Mesodermal cell (in vitro differentiated cells): ENCODE measurements around the gene PLXNA4.

Experiments
- H3K27ac ChIP-seq: 2 replicates; pipeline ENCODE4 v1.7.0; 2013; ENCODE audit warnings: mild to moderate bottlenecking, low read depth, low read length, moderate library complexity; ENCODE audit not compliant: severe bottlenecking
- H3K36me3 ChIP-seq: 2 replicates; pipeline ENCODE4 v1.7.1; 2013; ENCODE audit warnings: mild to moderate bottlenecking, low read length, moderate library complexity; ENCODE audit not compliant: control insufficient read depth, insufficient read depth
- H3K4me1 ChIP-seq: one replicate; pipeline ENCODE4 v1.7.1; 2013; ENCODE audit warnings: mild to moderate bottlenecking, low read length; ENCODE audit not compliant: insufficient read depth, control insufficient read depth, poor library complexity, severe bottlenecking
- H3K4me3 ChIP-seq: 2 replicates; pipeline ENCODE4 v1.7.0; 2013; ENCODE audit warnings: low read length, control low read depth, mild to moderate bottlenecking; ENCODE audit not compliant: insufficient read depth, poor library complexity, severe bottlenecking; ENCODE audit errors: extremely low read depth
- H3K9me3 ChIP-seq: 2 replicates; pipeline ENCODE4 v1.7.1; 2013; ENCODE audit warnings: mild to moderate bottlenecking, low read length, moderate library complexity; ENCODE audit not compliant: control insufficient read depth
- WGBS, 2 experiments: methylation state at CpG; one replicate each; pipeline ENCODE4 v1.1.5; 2013; ENCODE audit warnings: missing lambda C conversion rate in 2 of 2; ENCODE audit not compliant: insufficient coverage in 2 of 2; 5-methylcytosine and 5-hydroxymethylcytosine counted together

PLXNA4 gene

GRCh38 chr7:132501956-132502355 lies 74.3 kb downstream of the PLXNA4 start:
- no peak overlapping the region for H3K4me3 ChIP-seq
- H3K27ac ChIP-seq, result no peak overlapping the region
- WGBS, 2 experiments, result 86 to 91% methylated on average over 6 to 7 of the region's 7 CpGs
- no peaks in the 10 kb centered on the region for H3K9me3 ChIP-seq
- H3K36me3 ChIP-seq, result no peaks in the 10 kb centered on the region
- H3K4me1 ChIP-seq, result no peaks in the 10 kb centered on the region

GRCh38 chr7:132500727-132501440 lies 75.4 kb downstream of the PLXNA4 start:
- 69 to 72% methylated on average over 5 to 8 of the region's 10 CpGs for WGBS, 2 experiments
- Histone ChIP-seq H3K9me3 (no peaks in the 10 kb centered on the region), H3K27ac (no peak overlapping the region), H3K4me3 (no peak overlapping the region), H3K4me1 (no peaks in the 10 kb centered on the region), H3K36me3 (no peaks in the 10 kb centered on the region)

DNA sequence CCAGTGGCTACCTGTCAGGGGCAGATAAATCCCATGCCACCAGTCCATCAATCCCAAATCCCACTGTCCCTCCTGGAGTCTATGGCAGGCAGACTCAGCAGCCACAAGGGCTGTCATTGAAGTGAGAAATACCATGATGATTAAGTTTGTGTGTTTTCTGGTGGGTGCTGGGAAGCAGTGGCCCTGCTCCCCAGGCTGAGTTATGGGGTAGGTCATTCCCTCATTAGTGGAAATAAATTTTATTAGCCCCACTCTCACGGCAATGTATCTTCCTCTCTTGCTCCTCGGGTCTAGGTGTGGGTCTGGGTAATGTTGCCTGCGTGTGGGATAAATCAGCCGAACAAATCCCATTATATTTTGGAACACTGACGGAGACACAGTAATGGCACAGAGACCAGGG lies 76.8 kb downstream of the PLXNA4 start:
- Histone ChIP-seq H3K27ac (no peak overlapping the region), H3K36me3 (no peaks in the 10 kb centered on the region), H3K4me3 (no peak overlapping the region), H3K4me1 (no peaks in the 10 kb centered on the region), H3K9me3 (no peaks in the 10 kb centered on the region)
- WGBS, 2 experiments, result 86 to 100% methylated on average over 3 to 4 of the region's 5 CpGs

GRCh38 chr7:132499065-132499464 lies 77.2 kb downstream of the PLXNA4 start:
- Histone ChIP-seq H3K4me1 (no peaks in the 10 kb centered on the region), H3K36me3 (no peaks in the 10 kb centered on the region)
- WGBS, 2 experiments, result 82 to 90% methylated on average over 2 to 3 of the region's 3 CpGs

DNA sequence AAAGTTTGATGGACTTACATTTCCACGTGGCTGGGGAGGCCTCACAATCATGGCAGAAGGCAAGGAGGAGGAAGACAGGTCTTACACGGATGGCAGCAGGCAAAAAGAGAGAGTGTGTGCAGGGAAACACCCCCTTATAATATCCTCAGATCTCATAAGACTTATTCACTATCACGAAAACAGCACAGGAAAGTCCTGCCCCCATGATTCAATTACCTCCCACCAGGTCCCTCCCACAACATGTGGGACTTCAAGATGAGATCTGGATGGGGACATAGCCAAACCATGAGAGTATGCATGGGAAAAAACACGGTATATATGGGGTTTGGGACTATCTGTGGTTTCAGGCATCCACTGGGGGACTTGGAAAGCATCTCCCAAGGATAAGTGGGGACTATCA lies 78.0 kb downstream of the PLXNA4 start:
- no peaks in the 10 kb centered on the region for H3K36me3 ChIP-seq
- 63 to 83% methylated on average over 2 to 3 of the region's 4 CpGs for whole genome bisulfite sequencing, 2 experiments
- no peaks in the 10 kb centered on the region for H3K9me3 ChIP-seq
- H3K27ac ChIP-seq, result no peak overlapping the region
- no peaks in the 10 kb centered on the region for H3K4me1 ChIP-seq
- H3K4me3 ChIP-seq, result no peak overlapping the region

More at GRCh38 chr7:132499065-132499464, 77.2 kb downstream of the PLXNA4 start:
- no peak overlapping the region for H3K27ac ChIP-seq
- no peak overlapping the region for H3K4me3 ChIP-seq
- no peaks in the 10 kb centered on the region for H3K9me3 ChIP-seq

DNA sequence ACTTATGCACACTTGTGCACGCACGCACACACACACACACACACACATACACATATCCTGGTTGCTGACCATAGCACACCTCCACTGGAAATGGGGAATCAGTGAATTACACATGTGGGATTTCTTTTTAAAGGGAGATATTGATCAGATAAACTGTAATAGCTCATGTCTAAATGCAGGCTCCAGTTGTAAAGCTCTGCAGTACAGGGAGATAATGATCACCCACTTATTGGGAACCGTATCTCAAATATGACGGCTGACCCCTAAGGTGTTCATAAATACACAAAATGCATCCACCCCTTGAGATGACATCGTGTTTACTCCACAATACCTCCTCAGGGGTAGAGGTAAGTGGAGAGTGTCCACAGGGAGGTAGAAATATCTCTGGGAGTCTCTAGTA lies 79.2 kb downstream of the PLXNA4 start:
- Histone ChIP-seq H3K4me3 (no peak overlapping the region), H3K36me3 (no peaks in the 10 kb centered on the region), H3K9me3 (no peaks in the 10 kb centered on the region), H3K4me1 (no peaks in the 10 kb centered on the region), H3K27ac (no peak overlapping the region)
- 93% methylated on average over 3 of the region's 5 CpGs; no CpG with 5 or more reads in 1 of the 2 experiments for WGBS, 2 experiments

DNA sequence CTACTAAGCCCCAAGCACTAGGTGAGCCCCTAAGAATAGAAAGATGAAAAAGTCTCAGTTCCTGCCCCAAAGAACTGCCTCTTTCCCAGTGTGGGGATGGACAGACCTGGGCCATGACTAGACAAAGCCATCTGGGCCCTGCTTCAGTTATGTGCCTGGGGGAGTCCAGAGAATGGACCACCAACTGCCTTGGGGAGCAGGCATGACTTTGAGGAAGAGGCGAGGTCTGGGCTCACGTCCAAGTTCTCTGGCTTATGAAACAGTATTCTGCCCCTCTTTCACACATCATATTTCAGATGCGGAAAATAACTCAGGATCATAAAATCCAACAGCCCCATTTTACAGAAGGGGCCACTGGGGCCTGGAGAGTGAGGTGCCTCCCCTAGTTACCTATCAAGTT lies 80.3 kb downstream of the PLXNA4 start:
- Histone ChIP-seq H3K4me3 (no peak overlapping the region), H3K9me3 (no peaks in the 10 kb centered on the region), H3K27ac (no peak overlapping the region), H3K4me1 (no peaks in the 10 kb centered on the region), H3K36me3 (no peaks in the 10 kb centered on the region)
- WGBS, 2 experiments, result 82% methylated on average over 2 of the region's 3 CpGs; no CpG with 5 or more reads in 1 of the 2 experiments

DNA sequence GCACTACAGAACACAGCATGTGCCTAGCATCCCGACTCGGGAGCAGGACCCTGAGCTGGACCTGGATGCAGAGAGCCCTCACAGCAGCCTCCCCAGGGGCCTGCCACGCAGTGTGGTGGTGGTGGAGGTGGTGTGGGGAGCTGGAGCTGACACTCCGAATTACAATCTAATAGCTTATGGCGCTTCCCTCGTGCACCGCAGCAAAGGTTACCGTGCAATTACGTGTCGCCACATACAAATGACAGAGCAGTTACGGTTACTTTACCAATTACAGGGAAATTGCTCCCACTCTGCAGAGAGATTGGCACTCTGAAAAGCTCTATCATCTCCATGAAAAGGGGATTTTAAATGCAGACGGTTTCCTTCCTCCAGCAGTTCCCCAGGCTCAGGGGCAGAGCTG lies 81.8 kb downstream of the PLXNA4 start:
- no peaks in the 10 kb centered on the region for H3K9me3 ChIP-seq
- H3K27ac ChIP-seq, result no peak overlapping the region
- no peaks in the 10 kb centered on the region for H3K36me3 ChIP-seq
- no peaks in the 10 kb centered on the region for H3K4me1 ChIP-seq
- 91 to 92% methylated on average over 9 to 10 of the region's 12 CpGs for WGBS, 2 experiments
- no peak overlapping the region for H3K4me3 ChIP-seq

- Histone ChIP-seq H3K27ac (no peak overlapping the region), H3K9me3 (no peaks in the 10 kb centered on the region), H3K36me3 (no peaks in the 10 kb centered on the region), H3K4me3 (no peak overlapping the region), H3K4me1 (no peaks in the 10 kb centered on the region)
- 80 to 86% methylated on average over 1 of the region's 1 CpG for WGBS, 2 experiments
These were observed 83.3 kb downstream of the PLXNA4 start for GRCh38 chr7:132492823-132493445.

DNA sequence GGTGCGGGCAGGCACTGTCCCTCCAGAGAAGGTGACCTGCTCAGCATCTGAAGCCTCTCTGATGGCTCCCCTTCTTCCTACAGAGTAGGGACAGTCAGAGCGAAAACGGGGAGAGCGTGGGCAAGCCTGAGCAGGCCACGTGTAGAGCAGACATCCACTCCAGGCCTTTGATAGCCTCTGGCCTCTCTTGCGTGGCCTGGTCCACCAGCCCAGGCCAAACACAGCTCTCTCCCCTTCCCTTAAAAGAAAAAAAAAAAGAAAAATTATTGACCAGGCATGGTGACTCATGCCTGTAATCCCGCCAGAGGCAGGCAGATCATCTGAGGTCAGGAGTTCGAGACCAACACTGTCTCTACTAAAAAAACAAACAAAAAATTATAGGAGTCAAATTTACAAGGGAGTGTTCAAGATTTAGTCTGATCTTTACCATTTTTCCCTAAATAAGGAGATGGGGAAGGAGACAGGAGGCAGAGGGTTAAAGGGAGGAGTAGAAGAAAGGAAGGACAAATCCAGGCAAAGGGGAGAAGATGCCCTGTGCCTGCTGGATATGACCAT lies 84.8 kb downstream of the PLXNA4 start:
- 92 to 95% methylated on average over 3 to 6 of the region's 8 CpGs for WGBS, 2 experiments
- H3K27ac ChIP-seq, result no peak overlapping the region
- no peaks in the 10 kb centered on the region for H3K9me3 ChIP-seq
- no peak overlapping the region for H3K4me3 ChIP-seq
- H3K36me3 ChIP-seq, result no peaks in the 10 kb centered on the region
- H3K4me1 ChIP-seq, result no peaks in the 10 kb centered on the region

GRCh38 chr7:132490474-132490873 lies 85.8 kb downstream of the PLXNA4 start:
- 75 to 97% methylated on average over 3 to 4 of the region's 4 CpGs for WGBS, 2 experiments
- Histone ChIP-seq H3K36me3 (no peaks in the 10 kb centered on the region), H3K4me1 (no peaks in the 10 kb centered on the region), H3K4me3 (no peak overlapping the region), H3K27ac (no peak overlapping the region), H3K9me3 (no peaks in the 10 kb centered on the region)
